ENCODE results near the gene DHH. TPM values are rescaled to one million over a fixed set of nuclear protein-coding genes. Genes with fewer than 3 reads are reported as not detected.

DHH gene
- total RNA-seq, 4 donors from 2014 or later = 0.19 to 2.5 TPM; not detected in 2

GRCh38 chr12:49044660-49045059, 49.9 kb downstream of the DHH start:
- H3K4me1 ChIP-seq = no peaks in the 10 kb centered on the region
- no peak overlapping the region for H3K4me3 ChIP-seq
- no peaks in the 10 kb centered on the region for H3K27me3 ChIP-seq
- no peak for DNase-seq
- TF ChIP-seq, protein P1, sequence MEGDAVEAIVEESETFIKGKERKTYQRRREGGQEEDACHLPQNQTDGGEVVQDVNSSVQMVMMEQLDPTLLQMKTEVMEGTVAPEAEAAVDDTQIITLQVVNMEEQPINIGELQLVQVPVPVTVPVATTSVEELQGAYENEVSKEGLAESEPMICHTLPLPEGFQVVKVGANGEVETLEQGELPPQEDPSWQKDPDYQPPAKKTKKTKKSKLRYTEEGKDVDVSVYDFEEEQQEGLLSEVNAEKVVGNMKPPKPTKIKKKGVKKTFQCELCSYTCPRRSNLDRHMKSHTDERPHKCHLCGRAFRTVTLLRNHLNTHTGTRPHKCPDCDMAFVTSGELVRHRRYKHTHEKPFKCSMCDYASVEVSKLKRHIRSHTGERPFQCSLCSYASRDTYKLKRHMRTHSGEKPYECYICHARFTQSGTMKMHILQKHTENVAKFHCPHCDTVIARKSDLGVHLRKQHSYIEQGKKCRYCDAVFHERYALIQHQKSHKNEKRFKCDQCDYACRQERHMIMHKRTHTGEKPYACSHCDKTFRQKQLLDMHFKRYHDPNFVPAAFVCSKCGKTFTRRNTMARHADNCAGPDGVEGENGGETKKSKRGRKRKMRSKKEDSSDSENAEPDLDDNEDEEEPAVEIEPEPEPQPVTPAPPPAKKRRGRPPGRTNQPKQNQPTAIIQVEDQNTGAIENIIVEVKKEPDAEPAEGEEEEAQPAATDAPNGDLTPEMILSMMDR (IDR thresholded peaks at IDR 0.05) = no peak
- TF ChIP-seq POLR2A (IDR thresholded peaks at IDR 0.05) = no peak
- H3K27ac ChIP-seq = no peak overlapping the region
- no peaks in the 10 kb centered on the region for H3K9me3 ChIP-seq
- H3K36me3 ChIP-seq = peaks cover 0 to 100% (median 2%) of the 10 kb centered on the region in 3 donors

DNA sequence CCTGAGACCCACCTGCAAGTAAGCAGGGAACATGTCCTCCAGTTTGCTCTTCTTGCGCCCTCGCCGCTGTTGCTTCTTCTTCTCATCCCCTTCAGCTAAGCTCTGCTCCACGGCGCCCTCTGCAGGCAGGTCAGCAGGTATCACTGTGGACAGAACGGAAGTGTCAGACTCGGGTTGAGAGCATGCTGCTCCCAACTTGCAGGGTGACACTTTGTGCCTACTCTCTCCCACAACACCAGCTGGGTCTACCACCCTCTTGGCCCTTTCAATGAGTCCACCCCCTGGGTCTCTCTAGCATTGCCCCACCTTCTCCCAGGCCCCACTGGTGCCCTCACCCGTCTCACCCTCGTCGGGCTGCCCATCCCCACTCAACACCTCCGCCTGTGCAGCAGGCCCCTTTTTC, 50.7 kb downstream of the DHH start:
- Histone ChIP-seq H3K36me3 (peaks cover 0 to 100% (median 0%) of the 10 kb centered on the region in 3 donors), H3K4me1 (no peaks in the 10 kb centered on the region), H3K9me3 (no peaks in the 10 kb centered on the region), H3K27me3 (no peaks in the 10 kb centered on the region), H3K4me3 (no peak overlapping the region), H3K27ac (no peak overlapping the region)
- DNase-seq = peak; percentile 61 to 80 (median 76)
- TF ChIP-seq, protein P1 (IDR thresholded peaks at IDR 0.05) = peak; percentile 19 to 71 (median 54)
- no peak for TF ChIP-seq POLR2A (IDR thresholded peaks at IDR 0.05)

- no peaks in the 10 kb centered on the region for H3K4me1 ChIP-seq
- H3K27ac ChIP-seq = no peak overlapping the region
- TF ChIP-seq, protein P1 (IDR thresholded peaks at IDR 0.05) = no peak
- no peak for TF ChIP-seq POLR2A (IDR thresholded peaks at IDR 0.05)
- H3K9me3 ChIP-seq = no peaks in the 10 kb centered on the region
- peaks cover 0 to 100% (median 0%) of the 10 kb centered on the region in 3 donors for H3K36me3 ChIP-seq
- no peak for DNase-seq
- H3K27me3 ChIP-seq = no peaks in the 10 kb centered on the region
- no peak overlapping the region for H3K4me3 ChIP-seq
Observed at GRCh38 chr12:49043241-49043640, 51.4 kb downstream of the DHH start.

DNA sequence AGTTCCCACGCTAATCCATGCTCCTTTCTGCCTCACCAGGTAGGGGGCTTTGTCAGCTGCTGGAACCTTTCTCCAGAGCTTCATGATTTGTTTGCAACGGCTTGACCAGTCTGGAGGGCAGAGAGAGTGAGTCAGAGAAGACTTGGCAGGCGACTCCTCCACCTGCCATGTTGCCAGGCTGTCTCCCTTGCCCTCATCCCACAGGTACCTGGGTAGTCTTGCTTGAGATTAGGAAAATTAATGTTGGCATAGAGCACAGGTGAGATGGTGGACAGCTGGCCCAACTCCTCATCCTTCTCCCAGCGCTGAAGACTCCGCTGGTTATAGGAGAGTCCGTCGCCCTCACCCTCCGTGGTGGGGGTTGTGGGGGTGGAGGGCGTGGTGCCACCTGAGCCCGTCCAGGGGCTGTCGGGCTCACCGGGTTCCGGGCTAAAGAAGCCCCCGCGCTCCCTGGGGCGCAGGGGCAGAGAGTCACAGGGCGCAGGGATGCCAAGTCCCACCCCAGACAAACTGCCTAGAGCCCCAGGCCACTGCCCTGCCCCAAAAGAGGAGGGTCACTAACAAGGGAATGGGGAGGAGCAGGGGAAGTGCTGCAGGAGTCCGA, 52.6 kb downstream of the DHH start:
- no peaks in the 10 kb centered on the region for H3K9me3 ChIP-seq
- H3K27ac ChIP-seq = no peak overlapping the region
- H3K36me3 ChIP-seq = peaks cover 0 to 100% (median 0%) of the 10 kb centered on the region in 3 donors
- no peak for DNase-seq
- H3K4me3 ChIP-seq = no peak overlapping the region
- no peaks in the 10 kb centered on the region for H3K27me3 ChIP-seq
- H3K4me1 ChIP-seq = no peaks in the 10 kb centered on the region
- TF ChIP-seq, protein P1 (IDR thresholded peaks at IDR 0.05) = no peak
- TF ChIP-seq POLR2A (IDR thresholded peaks at IDR 0.05) = no peak

DNA sequence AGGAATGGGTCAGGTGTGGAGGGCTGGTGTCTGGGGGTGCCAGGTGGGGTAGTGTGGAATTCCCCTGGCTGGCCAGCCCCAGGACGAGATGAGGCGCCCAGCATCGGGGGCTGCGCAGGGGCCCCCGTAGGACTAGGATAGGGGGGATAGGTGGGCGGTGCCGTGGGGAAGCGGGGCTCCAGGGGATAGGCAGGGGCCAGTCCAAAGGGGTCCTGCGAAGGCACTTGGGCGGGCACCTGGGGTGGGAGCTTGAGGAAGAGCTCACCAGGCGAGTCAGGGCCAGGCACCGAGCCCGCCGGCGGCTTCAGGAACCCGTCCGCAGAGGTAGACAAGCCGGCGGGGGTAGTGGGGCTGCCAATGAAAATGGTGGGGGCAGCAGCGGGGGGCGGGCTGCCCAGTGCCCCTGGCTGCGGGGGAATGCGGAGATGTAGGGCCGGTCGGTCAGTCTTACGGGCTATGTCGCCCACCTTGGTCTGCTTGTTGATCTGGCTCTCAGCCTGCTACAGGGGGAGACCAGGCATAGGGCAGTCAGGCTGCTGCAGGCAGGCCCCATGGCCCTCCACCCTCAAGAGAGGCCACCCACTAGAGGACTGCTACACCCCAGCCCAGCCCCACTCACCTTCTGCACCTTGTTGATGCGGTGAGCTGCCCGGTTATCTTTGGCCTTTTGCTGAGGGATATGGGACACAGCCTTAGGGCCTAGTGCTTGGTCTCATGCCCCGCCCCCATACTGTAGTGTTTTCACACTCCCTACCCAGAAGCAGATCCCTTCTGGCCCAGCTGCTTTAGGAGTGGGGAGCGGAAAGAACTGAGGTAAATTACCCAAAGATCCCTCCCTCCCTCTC, 53.3 kb downstream of the DHH start:
- Histone ChIP-seq H3K4me3 (no peak overlapping the region), H3K9me3 (no peaks in the 10 kb centered on the region), H3K27me3 (no peaks in the 10 kb centered on the region), H3K36me3 (peaks cover 0 to 100% (median 0%) of the 10 kb centered on the region in 3 donors), H3K4me1 (no peaks in the 10 kb centered on the region), H3K27ac (no peak overlapping the region)
- peak in 1 of 3 donors; percentile 29 for DNase-seq
- TF ChIP-seq POLR2A (IDR thresholded peaks at IDR 0.05) = no peak
- TF ChIP-seq, protein P1 (IDR thresholded peaks at IDR 0.05) = no peak
